K562 (cell line): ENCODE measurements around the gene ABHD4. TPM values are rescaled to one million over a fixed set of nuclear protein-coding genes. Genes with fewer than 3 reads are reported as not detected.

Experiments used
- ATAC-seq: fragments of 200-7000 bp; cut with Tn5 transposase; 3 replicates; pipeline ENCODE4 v1.9.1; 2020; ENCODE audit warnings: moderate library complexity
- BruUV-seq: library from RNA; stranded (reverse); fragments of 400-500 nt; replicated peaks from 2 replicates; lab custom pipeline; 2021; lab: Mats Ljungman, UMichigan
- CTCF ChIA-PET: fragments of 300-600 bp; formaldehyde crosslinking; extraction: SDS; loops from one replicate; lab custom pipeline; 2021; ENCODE audit warnings: low intra/inter-chr PET ratio; lab: Yijun Ruan, JAX
- POLR2A ChIA-PET: fragments of 300-600, 350-650 bp; sonication (Branson Sonifier 250); formaldehyde crosslinking; extraction: SDS; loops from one replicate; lab custom pipeline; 2021; ENCODE audit warnings: antibody characterized with exemption, inconsistent platforms; lab: Yijun Ruan, JAX
- DNase-seq, 4 experiments: peaks; one replicate each; pipeline versions ENCODE4 v3.0.0 to v3.0.0-alpha.2; 2011 to 2018; ENCODE audit warnings: low spot score in 3 of 4, mixed read lengths in 3 of 4; ENCODE audit errors: extremely low read depth in 1 of 4
- FAIRE-seq: peaks from 2 replicates; lab custom pipeline; 2011; peaks lifted over from hg19 to GRCh38; lab: Jason Lieb, UNC
- H2AFZ ChIP-seq: 2 replicates; pipeline ENCODE4 v1.6.0; 2011; ENCODE audit warnings: low read depth, low read length, control low read depth, inconsistent platforms
- H3K27ac ChIP-seq: fragments of 200-600 bp; 3 replicates; pipeline ENCODE4 v1.8.0; 2011; ENCODE audit warnings: low read depth, mild to moderate bottlenecking, control low read depth, inconsistent platforms, low read length, moderate library complexity, mixed read lengths; ENCODE audit errors: extremely low read depth
- H3K27me3 ChIP-seq, 2 experiments: fragments of 300-600 bp in 1 of 2; 2 replicates in 1 of 2; 3 replicates in 1 of 2; pipeline versions ENCODE4 v1.6.0 to v1.8.0; 2011; ENCODE audit warnings: inconsistent platforms in 2 of 2, low read length in 2 of 2, mild to moderate bottlenecking in 1 of 2, mixed read lengths in 1 of 2, moderate library complexity in 1 of 2; ENCODE audit not compliant: control insufficient read depth in 2 of 2, insufficient read depth in 2 of 2
- H3K36me3 ChIP-seq: fragments of 300-600 bp; 3 replicates; pipeline ENCODE4 v1.8.0; 2011; ENCODE audit warnings: mild to moderate bottlenecking, low read length, inconsistent platforms; ENCODE audit not compliant: control insufficient read depth, insufficient read depth
- H3K4me1 ChIP-seq, 2 experiments: fragments of 200-600 bp in 1 of 2; replicated peaks in 1 of 2; 2 replicates in 1 of 2; 3 replicates in 1 of 2; pipeline versions ENCODE4 v1.5.1 to v1.8.0; 2011; ENCODE audit warnings: inconsistent platforms in 2 of 2, low read length in 2 of 2, mild to moderate bottlenecking in 1 of 2, mixed read lengths in 1 of 2, moderate library complexity in 1 of 2; ENCODE audit not compliant: control insufficient read depth in 2 of 2, insufficient read depth in 2 of 2
- H3K4me2 ChIP-seq: 2 replicates; pipeline ENCODE4 v1.6.1; 2011; ENCODE audit warnings: low read length, control low read depth, inconsistent platforms, mixed read lengths; ENCODE audit not compliant: insufficient read depth
- H3K4me3 ChIP-seq: fragments of 200-600 bp; sonication (generic), shearing (Covaris generic); 2 replicates; pipeline ENCODE4 v1.5.1; 2016; ENCODE audit warnings: control low read depth, inconsistent platforms
- H3K79me2 ChIP-seq: fragments of 200-600 bp; 3 replicates; pipeline ENCODE4 v1.8.0; 2011; ENCODE audit warnings: low read length, inconsistent platforms; ENCODE audit not compliant: control insufficient read depth, insufficient read depth
- H3K9ac ChIP-seq, 2 experiments: 2 replicates each; pipeline versions ENCODE4 v1.6.0 to v1.6.1; 2011; ENCODE audit warnings: low read depth in 2 of 2, low read length in 2 of 2, control low read depth in 1 of 2, inconsistent platforms in 1 of 2, mild to moderate bottlenecking in 1 of 2, mixed read lengths in 1 of 2; ENCODE audit not compliant: insufficient read depth in 1 of 2
- H3K9me1 ChIP-seq: one replicate; pipeline ENCODE4 v1.6.0; 2011; ENCODE audit warnings: inconsistent platforms, mild to moderate bottlenecking, low read length, moderate library complexity; ENCODE audit not compliant: control insufficient read depth, insufficient read depth
- H3K9me3 ChIP-seq: replicated peaks from 2 replicates; pipeline ENCODE4 v1.5.1; 2011; ENCODE audit warnings: low read depth, low read length, inconsistent platforms; ENCODE audit not compliant: control insufficient read depth, insufficient read depth
- H4K20me1 ChIP-seq: replicated peaks from 2 replicates; pipeline ENCODE4 v1.6.1; 2011; ENCODE audit warnings: low read length, inconsistent platforms, mixed read lengths; ENCODE audit not compliant: control insufficient read depth, insufficient read depth
- BACH1 ChIP-seq: fragments of 200-800 bp; sonication (Bioruptor generic); IDR thresholded peaks from 2 replicates; pipeline ENCODE4 v1.6.1; 2016; ENCODE audit warnings: missing genetic modification characterization, missing compliant biosample characterization
- CSDE1 ChIP-seq, 2 experiments: fragments of 450-650 bp; IDR thresholded peaks; 2 replicates each; pipeline ENCODE4 v1.6.1; 2016; ENCODE audit warnings: mild to moderate bottlenecking in 1 of 2
- DEAF1 ChIP-seq: fragments of 450-650 bp; formaldehyde crosslinking; IDR thresholded peaks from 2 replicates; pipeline ENCODE4 v1.4.0; 2020; ENCODE audit warnings: mild to moderate bottlenecking, moderate library complexity
- ELK3 ChIP-seq: fragments of 450-650 bp; formaldehyde crosslinking; IDR thresholded peaks from 2 replicates; pipeline ENCODE4 v1.4.0; 2020; ENCODE audit warnings: mild to moderate bottlenecking
- ETV6 ChIP-seq, 3 experiments: fragments of 150-350 bp in 1 of 3; sonication (generic) in 1 of 3; formaldehyde crosslinking in 1 of 3; IDR thresholded peaks; 2 replicates each; pipeline versions ENCODE4 v1.6.1 to v1.8.0; 2014 to 2022; ENCODE audit warnings: borderline replicate concordance in 2 of 3, low read depth in 2 of 3, antibody characterized with exemption in 1 of 3, low read length in 1 of 3, mild to moderate bottlenecking in 1 of 3, missing genetic modification reagents in 1 of 3
- JUND ChIP-seq, 2 experiments: IDR thresholded peaks; 2 replicates in 1 of 2; 3 replicates in 1 of 2; pipeline ENCODE4 v1.6.1; 2011; ENCODE audit warnings: borderline replicate concordance in 2 of 2, low read depth in 2 of 2, low read length in 2 of 2, improper control_type of control experiment in 1 of 2, missing biosample characterization in 1 of 2, missing genetic modification characterization in 1 of 2, missing genetic modification reagents in 1 of 2
- MECOM ChIP-seq: fragments of 250-450 bp; sonication (Bioruptor Pico); IDR thresholded peaks from 2 replicates; pipeline ENCODE4 v1.8.0; 2022; ENCODE audit warnings: inconsistent platforms
- PCBP2 ChIP-seq: fragments of 200-400 bp; formaldehyde crosslinking; IDR thresholded peaks from 2 replicates; pipeline ENCODE4 v1.6.1; 2018; ENCODE audit warnings: low read length, low read depth, mild to moderate bottlenecking, moderate library complexity; ENCODE audit not compliant: poor library complexity, severe bottlenecking
- PML ChIP-seq: IDR thresholded peaks from 2 replicates; pipeline ENCODE4 v1.6.1; 2012; ENCODE audit warnings: low read length, inconsistent platforms
- PRMT5 ChIP-seq: sonication (generic); formaldehyde crosslinking; IDR thresholded peaks from 2 replicates; pipeline ENCODE4 v1.5.0; 2020; ENCODE audit warnings: missing genetic modification reagents
- TBL1XR1 ChIP-seq, 2 experiments: IDR thresholded peaks; 2 replicates each; pipeline ENCODE4 v1.6.1; 2012; ENCODE audit warnings: improper control_type of control experiment in 2 of 2, low read length in 2 of 2, mild to moderate bottlenecking in 1 of 2
- ZBTB9 ChIP-seq: fragments of 450-650 bp; formaldehyde crosslinking; IDR thresholded peaks from 2 replicates; pipeline ENCODE4 v1.4.0; 2020; ENCODE audit warnings: mild to moderate bottlenecking, moderate library complexity
- ZNF253 ChIP-seq: fragments of 250-450 bp; sonication (Bioruptor Pico); conservative IDR thresholded peaks from 2 replicates; pipeline ENCODE4 v1.6.1; 2021; ENCODE audit warnings: mild to moderate bottlenecking
- ZNF384 ChIP-seq: IDR thresholded peaks from 2 replicates; pipeline ENCODE4 v1.6.1; 2012; ENCODE audit warnings: low read depth, low read length, improper control_type of control experiment
- WGBS: fragments of 100-300 bp; shearing (Covaris generic); methylation state at CpG from one replicate; pipeline ENCODE4 v1.1.6; 2016; ENCODE audit warnings: low coverage, mixed read lengths; ENCODE audit not compliant: insufficient coverage; ENCODE audit errors: missing lambda C conversion rate; 5-methylcytosine and 5-hydroxymethylcytosine counted together
- in situ Hi-C: fragments of 300-500 bp; cut with MboI; formaldehyde crosslinking; loops from 4 replicates; pipeline ENCODE4 v1.15.0; 2018; ENCODE audit warnings: inconsistent platforms, mixed read lengths
- intact Hi-C: fragments of 100-400 bp; cut with micrococcal nuclease; formaldehyde crosslinking; loops from 2 replicates; pipeline ENCODE4 v1.14.2; 2022
- polyA plus RNA-seq, 8 experiments: library from polyadenylated mRNA; depleted of rRNA in 4 of 8; stranded (reverse) in 5 of 8; unstranded in 3 of 8; fragments of >200 nt; fragmentation: Nextera tagmentation in 2 of 8; fragmentation: Illumina TruSeq in 1 of 8; extraction: Ambion mirVana in 2 of 8; extraction: Trizol in 1 of 8; gene quantifications; 2 replicates each; pipeline versions ENCODE4 v1.2.1 to v1.2.3, GENCODE V29; 2011 to 2014; ENCODE audit warnings: inconsistent platforms in 1 of 8, missing spikeins in 1 of 8
- total RNA-seq, 7 experiments: library from RNA; depleted of rRNA in 6 of 7; stranded (reverse); fragments of >200 nt in 6 of 7; fragmentation: Illumina TruSeq in 2 of 7; extraction: Trizol in 2 of 7; gene quantifications; 2 replicates each; pipeline versions ENCODE4 v1.2.1 to v1.2.3, GENCODE V29; 2011 to 2021; ENCODE audit warnings: low replicate concordance in 1 of 7

The ABHD4 gene
- total and polyA plus RNA-seq, 9 of the 15 experiments (the other 6 are each of a cell fraction or from before 2014, with no cell fraction given): 3.6 to 12.0 (median 7.2) TPM

DNA sequence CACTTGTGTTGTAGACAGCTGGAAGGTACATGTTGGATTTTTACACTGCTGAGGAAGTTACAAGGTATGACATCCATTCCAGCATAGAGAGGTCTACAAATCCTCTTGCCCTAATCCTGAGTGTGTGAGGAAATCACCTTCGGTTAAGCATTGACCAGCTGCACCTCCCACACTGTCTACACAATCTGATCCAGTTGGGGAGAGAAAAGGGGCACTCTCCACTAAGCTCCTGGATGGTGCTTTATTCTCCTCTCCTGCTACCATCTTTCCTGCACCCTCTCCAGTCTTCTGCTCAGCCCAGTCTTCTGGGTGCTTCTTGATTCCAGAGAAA is 46.2 kb downstream of the ABHD4 start, which contains the start of gene OR6J1 (continued):
- TF ChIP-seq ZNF253 (CRISPR knock-in tag): no peak
- no peak for TF ChIP-seq PML
- TF ChIP-seq ELK3 (CRISPR knock-in tag): no peak
- no peak for TF ChIP-seq ETV6 (IDR thresholded peaks at IDR 0.05; ENCODE audit: borderline replicate concordance in 1 of 2, low read depth in 2 of 2, low read length in 1 of 2)
- no peak for TF ChIP-seq ETV6 (CRISPR knock-in tag; IDR thresholded peaks at IDR 0.05; ENCODE audit: borderline replicate concordance)

GRCh38 chr14:22646570-22647254 is 48.6 kb downstream of the ABHD4 start:
- Histone ChIP-seq H2AFZ (no peak overlapping the region), H3K9ac (no peak overlapping the region), H3K4me2 (no peak overlapping the region), H3K9me3 (no peaks in the 10 kb centered on the region), H3K36me3 (no peaks in the 10 kb centered on the region), H3K79me2 (no peaks in the 10 kb centered on the region), H3K4me1 (peaks cover 0 to 3% of the 10 kb centered on the region in 2 experiments; a peak in 3 of 5 replicates), H3K27me3 (no peaks in the 10 kb centered on the region), H4K20me1 (no peaks in the 10 kb centered on the region), H3K27ac (no peak overlapping the region), H3K4me3 (no peak overlapping the region), H3K9me1 (no peaks in the 10 kb centered on the region)
- in situ Hi-C loops: loop anchor here (5.0 kb wide), 1 partner anchor 79 kb away; no protein-coding TSS in a partner anchor
- ChIA-PET POLR2A (interaction anchor here (0.5 to 0.6 kb wide), 2 partner anchors 277 to 448 kb away, joined by 3 to 4 read pairs; partner anchors contain the start of genes ACIN1 and C14orf119), CTCF (no interaction called here)
- FAIRE-seq (peak; percentile 44), DNase-seq (no peak), ATAC-seq (no peak)
- WGBS: 23% methylated on average over 3 of the region's 4 CpGs
- intact Hi-C loops: loop anchor here (5.0 kb wide), 1 partner anchor 59 kb away; the partner anchor contains the start of gene DAD1
- no TSS peak for BruUV-seq
- TF ChIP-seq DEAF1 (CRISPR knock-in tag): no peak
- no peak for TF ChIP-seq PCBP2
- TF ChIP-seq CSDE1 (IDR thresholded peaks at IDR 0.05): no peak
- TF ChIP-seq PRMT5 (CRISPR knock-in tag): no peak
- TF ChIP-seq MECOM (CRISPR knock-in tag): no peak
- peak; percentile 31; the same call in 1 of the 2 replicates for TF ChIP-seq JUND (IDR thresholded peaks at IDR 0.05; ENCODE audit: borderline replicate concordance, low read depth, low read length)
- no peak for TF ChIP-seq JUND (tag; IDR thresholded peaks at IDR 0.05; ENCODE audit: borderline replicate concordance, low read depth, low read length)
- peak; percentile 64; the same call in 1 of the 2 replicates for TF ChIP-seq ZNF384
- TF ChIP-seq BACH1 (tag): no peak
- no peak for TF ChIP-seq ZBTB9 (CRISPR knock-in tag)
- no peak for TF ChIP-seq TBL1XR1 (IDR thresholded peaks at IDR 0.05; ENCODE audit: low read length in 2 of 2)
